Measurements from ENCODE around the gene TMEM200A. TPM values are rescaled to one million over a fixed set of nuclear protein-coding genes. Genes with fewer than 3 reads are reported as not detected.

Gene TMEM200A
- total RNA-seq, 6 experiments from 2014 or later: 78.0 to 131 (median 114) TPM

DNA sequence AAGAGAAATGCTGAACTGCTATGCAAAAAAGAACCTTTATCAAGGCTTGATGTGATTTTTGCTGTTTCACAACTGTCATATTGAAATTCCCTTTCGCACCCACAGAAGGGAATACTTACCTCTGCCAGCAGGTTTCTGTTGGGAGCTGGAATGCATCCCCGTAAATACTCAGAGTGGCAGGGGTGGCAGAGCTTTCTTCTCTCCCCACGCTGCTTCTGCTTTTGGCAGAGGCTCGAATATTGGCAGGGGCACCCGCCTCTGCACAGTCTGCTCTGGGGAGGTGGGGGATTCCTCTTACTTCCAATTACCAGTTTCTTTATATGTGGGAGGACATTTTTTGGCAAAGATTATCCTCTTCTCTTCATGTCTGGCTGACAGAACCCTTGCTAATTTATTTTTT lies 28.4 kb downstream of the TMEM200A start:
- peaks cover 69% of the 10 kb centered on the region for H3K36me3 Mint-ChIP-seq (ENCODE audit: low read depth)
- no peak overlapping the region for H3K4me3 Mint-ChIP-seq
- TF ChIP-seq, protein P1, sequence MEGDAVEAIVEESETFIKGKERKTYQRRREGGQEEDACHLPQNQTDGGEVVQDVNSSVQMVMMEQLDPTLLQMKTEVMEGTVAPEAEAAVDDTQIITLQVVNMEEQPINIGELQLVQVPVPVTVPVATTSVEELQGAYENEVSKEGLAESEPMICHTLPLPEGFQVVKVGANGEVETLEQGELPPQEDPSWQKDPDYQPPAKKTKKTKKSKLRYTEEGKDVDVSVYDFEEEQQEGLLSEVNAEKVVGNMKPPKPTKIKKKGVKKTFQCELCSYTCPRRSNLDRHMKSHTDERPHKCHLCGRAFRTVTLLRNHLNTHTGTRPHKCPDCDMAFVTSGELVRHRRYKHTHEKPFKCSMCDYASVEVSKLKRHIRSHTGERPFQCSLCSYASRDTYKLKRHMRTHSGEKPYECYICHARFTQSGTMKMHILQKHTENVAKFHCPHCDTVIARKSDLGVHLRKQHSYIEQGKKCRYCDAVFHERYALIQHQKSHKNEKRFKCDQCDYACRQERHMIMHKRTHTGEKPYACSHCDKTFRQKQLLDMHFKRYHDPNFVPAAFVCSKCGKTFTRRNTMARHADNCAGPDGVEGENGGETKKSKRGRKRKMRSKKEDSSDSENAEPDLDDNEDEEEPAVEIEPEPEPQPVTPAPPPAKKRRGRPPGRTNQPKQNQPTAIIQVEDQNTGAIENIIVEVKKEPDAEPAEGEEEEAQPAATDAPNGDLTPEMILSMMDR (IDR thresholded peaks at IDR 0.05): no peak

DNA sequence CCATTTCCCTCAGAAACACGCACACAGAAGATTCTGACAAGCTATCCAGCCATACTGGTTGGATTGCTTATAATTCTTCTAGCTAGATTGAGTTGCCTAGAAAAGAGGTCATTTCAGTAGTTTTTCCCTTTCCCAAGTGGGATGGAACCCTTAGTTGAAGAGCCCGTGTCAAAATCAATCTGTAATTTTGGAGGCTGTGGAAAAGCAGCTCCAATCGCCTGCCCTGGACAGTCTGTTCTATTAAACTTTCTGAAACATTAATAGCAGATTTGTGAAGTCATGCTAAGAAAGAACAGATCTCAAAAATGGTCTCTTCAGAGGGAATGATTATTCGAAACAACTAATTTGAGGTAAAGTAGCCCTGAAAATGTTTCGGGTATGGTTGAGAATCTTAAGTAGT lies 29.3 kb downstream of the TMEM200A start:
- peak overlapping the region; percentile 57; the same call in 1 of the 2 replicates for H3K27ac Mint-ChIP-seq
- no peak overlapping the region for H3K4me3 Mint-ChIP-seq
- H3K27me3 Mint-ChIP-seq (ENCODE audit: insufficient read depth): no peaks in the 10 kb centered on the region; the same call in 1 of the 2 replicates
- DNase-seq: no peak
- H3K36me3 Mint-ChIP-seq (ENCODE audit: low read depth): peaks cover 76% of the 10 kb centered on the region
- peaks cover 4% of the 10 kb centered on the region; the same call in 1 of the 2 replicates for H3K9me3 Mint-ChIP-seq
- H3K4me1 Mint-ChIP-seq (ENCODE audit: low read depth): peaks cover 78% of the 10 kb centered on the region
- TF ChIP-seq, protein P1 (IDR thresholded peaks at IDR 0.05): no peak

More for the DNA sequence above, 28.4 kb downstream of the TMEM200A start:
- no peak for DNase-seq
- Mint-ChIP-seq H3K27me3 (ENCODE audit: insufficient read depth) (no peaks in the 10 kb centered on the region; the same call in 1 of the 2 replicates), H3K4me1 (ENCODE audit: low read depth) (peaks cover 80% of the 10 kb centered on the region), H3K27ac (no peak overlapping the region), H3K9me3 (no peaks in the 10 kb centered on the region)

DNA sequence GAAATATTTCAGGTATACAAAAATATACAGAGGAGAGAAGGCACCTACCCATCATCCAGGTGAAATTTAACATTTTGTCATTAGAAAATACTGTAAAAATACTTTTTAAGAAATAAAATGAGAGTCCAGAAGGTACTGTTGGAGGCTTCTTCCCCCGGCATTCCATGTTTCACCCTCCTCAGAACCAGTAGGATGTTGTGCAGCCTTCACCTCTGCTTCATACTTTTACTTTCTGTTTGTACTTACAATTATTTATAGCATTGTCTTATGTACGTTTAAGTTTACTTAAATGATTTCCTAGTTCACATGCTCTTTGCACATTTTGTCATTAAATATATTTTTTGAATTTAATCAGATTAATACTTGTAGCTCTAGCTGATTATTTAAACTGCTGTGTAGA lies 30.9 kb downstream of the TMEM200A start:
- H3K9me3 Mint-ChIP-seq: peaks cover 4% of the 10 kb centered on the region; the same call in 1 of the 2 replicates
- no peak for DNase-seq
- TF ChIP-seq, protein P1 (IDR thresholded peaks at IDR 0.05): no peak
- H3K4me1 Mint-ChIP-seq (ENCODE audit: low read depth): peaks cover 85% of the 10 kb centered on the region
- H3K27me3 Mint-ChIP-seq (ENCODE audit: insufficient read depth): no peaks in the 10 kb centered on the region; the same call in 1 of the 2 replicates
- H3K4me3 Mint-ChIP-seq: peak overlapping the region; percentile 83
- peak overlapping the region; percentile 60 for H3K27ac Mint-ChIP-seq
- H3K36me3 Mint-ChIP-seq (ENCODE audit: low read depth): peaks cover 79% of the 10 kb centered on the region

DNA sequence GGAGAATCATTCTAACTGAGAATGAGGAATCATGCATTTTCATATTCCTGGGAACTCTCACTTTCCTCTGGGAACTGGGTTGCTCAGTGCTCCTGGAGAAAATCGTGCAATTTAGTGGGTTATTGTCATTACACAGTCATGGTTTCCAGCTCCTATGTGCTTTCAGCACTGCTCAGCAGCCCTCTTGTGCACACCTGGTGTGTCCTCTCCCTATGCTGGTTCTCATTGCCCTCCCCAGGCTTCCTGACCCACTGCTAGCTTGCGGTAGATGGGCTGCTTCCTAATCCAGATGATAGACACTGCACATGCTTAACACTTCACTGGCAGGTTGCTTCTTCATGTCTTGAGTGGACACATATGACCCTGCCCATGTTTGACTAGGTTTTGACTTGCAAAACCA lies 39.7 kb downstream of the TMEM200A start:
- Mint-ChIP-seq H3K36me3 (ENCODE audit: low read depth) (peaks cover 60% of the 10 kb centered on the region), H3K27me3 (ENCODE audit: insufficient read depth) (no peaks in the 10 kb centered on the region; the same call in none of the 2 replicates), H3K9me3 (no peaks in the 10 kb centered on the region), H3K4me1 (ENCODE audit: low read depth) (peaks cover 96% of the 10 kb centered on the region), H3K27ac (no peak overlapping the region), H3K4me3 (peak overlapping the region; percentile 25)
- TF ChIP-seq, protein P1 (IDR thresholded peaks at IDR 0.05): no peak
- DNase-seq: no peak

DNA sequence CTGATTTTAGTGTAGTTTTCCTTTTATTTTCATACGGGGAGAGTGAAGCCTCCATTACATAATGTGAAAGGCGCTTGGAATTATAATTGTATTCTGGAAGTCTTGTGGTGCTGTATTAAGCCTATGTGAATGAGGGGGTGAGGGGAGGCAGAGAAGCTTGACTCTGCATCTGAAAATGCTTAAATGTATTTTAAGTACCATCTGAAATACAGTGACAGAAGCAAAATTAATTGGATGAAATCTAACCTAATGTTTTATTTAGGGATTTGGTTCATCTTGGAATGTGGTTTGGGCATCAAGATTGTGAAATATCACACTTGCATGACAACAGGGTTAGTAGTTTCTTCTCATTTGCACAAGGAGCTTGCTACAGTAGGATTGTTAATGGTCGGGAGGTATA lies 41.2 kb downstream of the TMEM200A start:
- peaks cover 3% of the 10 kb centered on the region; the same call in 1 of the 2 replicates for H3K9me3 Mint-ChIP-seq
- H3K36me3 Mint-ChIP-seq (ENCODE audit: low read depth): peaks cover 57% of the 10 kb centered on the region
- H3K27ac Mint-ChIP-seq: peak overlapping the region; percentile 47
- H3K4me1 Mint-ChIP-seq (ENCODE audit: low read depth): peaks cover 94% of the 10 kb centered on the region
- H3K27me3 Mint-ChIP-seq (ENCODE audit: insufficient read depth): no peaks in the 10 kb centered on the region; the same call in none of the 2 replicates
- TF ChIP-seq, protein P1 (IDR thresholded peaks at IDR 0.05): no peak
- no peak for DNase-seq
- H3K4me3 Mint-ChIP-seq: peak overlapping the region; percentile 69
